Heart right ventricle (tissue), 16 donors: ENCODE data around the gene CCNDBP1. TPM values are rescaled to one million over a fixed set of nuclear protein-coding genes. Genes with fewer than 3 reads are reported as not detected.
"Not testable (repeated sequence)": the region's sequence is repeated elsewhere in the genome, so short reads cannot be mapped to it uniquely, and the experiment has no call there.

Experiments used
- ATAC-seq, 8 donors: fragments of 200-7000 bp; cut with Tn5 transposase; one replicate each; pipeline ENCODE4 v1.9.1; 2020; ENCODE audit warnings: mild to moderate bottlenecking in 8 of 8, moderate library complexity in 8 of 8, moderate number of reproducible peaks in 1 of 8
- DNase-seq, 2 donors: peaks; one replicate each; pipeline ENCODE4 v3.0.0-alpha.2; 2020
- H3K27ac ChIP-seq, 10 donors: fragments of 200-600 bp; sonication (generic) in 2 of 10; one replicate each; pipeline versions ENCODE4 v1.5.0 to v1.8.0; 2020 to 2022; ENCODE audit warnings: mild to moderate bottlenecking in 3 of 10
- H3K27me3 ChIP-seq, 7 donors: fragments of 200-600 bp; one replicate each; pipeline ENCODE4 v1.8.0; 2021 to 2022; ENCODE audit warnings: mild to moderate bottlenecking in 2 of 7
- H3K36me3 ChIP-seq, 9 donors: fragments of 200-600 bp; sonication (generic) in 1 of 9; one replicate each; pipeline versions ENCODE4 v1.5.0 to v1.8.0; 2020 to 2022; ENCODE audit warnings: mild to moderate bottlenecking in 2 of 9
- H3K4me1 ChIP-seq, 9 donors: fragments of 200-600 bp; sonication (generic) in 1 of 9; one replicate each; pipeline versions ENCODE4 v1.5.0 to v1.8.0; 2020 to 2022; ENCODE audit warnings: mild to moderate bottlenecking in 4 of 9
- H3K4me3 ChIP-seq, 10 donors: fragments of 200-600 bp; sonication (generic) in 2 of 10; one replicate each; pipeline versions ENCODE4 v1.5.0 to v1.8.0; 2020 to 2022; ENCODE audit warnings: mild to moderate bottlenecking in 7 of 10, moderate library complexity in 2 of 10
- H3K9me3 ChIP-seq, 11 donors: fragments of 200-600 bp in 10 of 11; sonication (generic) in 2 of 11; one replicate each; pipeline versions ENCODE4 v1.5.0 to v1.8.0; 2013 to 2022; ENCODE audit warnings: mild to moderate bottlenecking in 2 of 11, control low read depth in 1 of 11, moderate library complexity in 1 of 11
- CTCF ChIP-seq, 9 donors: fragments of 200-600 bp; sonication (generic) in 2 of 9; IDR thresholded peaks; one replicate each; pipeline versions ENCODE4 v1.5.0 to v1.8.0; 2021 to 2022; ENCODE audit warnings: antibody characterized with exemption in 9 of 9, mild to moderate bottlenecking in 5 of 9, moderate library complexity in 1 of 9
- WGBS, 2 donors: extraction: QIAGEN DNeasy Blood & Tissue Kit; methylation state at CpG; one replicate each; pipeline ENCODE4 v1.1.7; 2013; ENCODE audit warnings: inconsistent platforms in 1 of 2; 5-methylcytosine and 5-hydroxymethylcytosine counted together
- intact Hi-C, 10 donors: fragments of 100-400 bp; cut with DNase I; formaldehyde crosslinking; loops; one replicate each; pipeline versions ENCODE4 v1.11.1 to v1.14.2; 2022
- polyA plus RNA-seq, 2 donors: library from polyadenylated mRNA; stranded (reverse); fragments of 200-250 nt; gene quantifications; one replicate each; pipeline ENCODE4 v1.2.3, GENCODE V29; 2013
- total RNA-seq, 10 donors: library from RNA; stranded (reverse); fragmentation: NEBNext Ultra II Directional in 3 of 10; extraction: Animal tissue kit (Norgen Biotek cat#: 25700) in 3 of 10; gene quantifications; one replicate each; pipeline versions ENCODE4 v1.2.1 to v1.2.4, GENCODE V29; 2021 to 2023
- donor health status: Arrhythmogenic right ventricular cardiomyopathy.
- donor health status: ischemic (EF 13 %, LVEDD 7.1; RV severe dilation, severe dysfunction).
- donor health status: healthy with polysubstance abuse.
- donor health status: DM: no; HTN: yes; CAD: no.
- donor health status: DM: no; HTN: no; CAD: no.
- donor health status: ischemic (EF 25% LVEDD 6.9; RV normal size, moderate dysfunction).
- donor health status: ischemic (EF 25% LVEDD 5.7; RV mildly dilated, moderate dysfunction).
- donor health status: healthy.
- donor health status: DM: yes; HTN: yes; CAD: no.
- donor health status: Ischemic cardiomyopathy.
- donor health status: ischemic (EF 35%, LVEDD 5.7; RV mildly dilated, moderate dysfunction).
- donor health status: nonischemic (EF 11% LVEDD 7.7; RV severe dilation, severe dysfunction).
- donor health status: DM: yes; HTN: yes; CAD: no.
- donor health status: PGD.
- donor health status: ischemic (EF 29% LVEDD 5.4; RV normal size, mild dysfunction).
- donor health status: nonischemic (EF 23%, LVEDD 6.1; RV moderate dilation, normal function).

The CCNDBP1 gene
- total and polyA plus RNA-seq, 12 donors: 27.6 to 65.1 (median 59.0) TPM

DNA sequence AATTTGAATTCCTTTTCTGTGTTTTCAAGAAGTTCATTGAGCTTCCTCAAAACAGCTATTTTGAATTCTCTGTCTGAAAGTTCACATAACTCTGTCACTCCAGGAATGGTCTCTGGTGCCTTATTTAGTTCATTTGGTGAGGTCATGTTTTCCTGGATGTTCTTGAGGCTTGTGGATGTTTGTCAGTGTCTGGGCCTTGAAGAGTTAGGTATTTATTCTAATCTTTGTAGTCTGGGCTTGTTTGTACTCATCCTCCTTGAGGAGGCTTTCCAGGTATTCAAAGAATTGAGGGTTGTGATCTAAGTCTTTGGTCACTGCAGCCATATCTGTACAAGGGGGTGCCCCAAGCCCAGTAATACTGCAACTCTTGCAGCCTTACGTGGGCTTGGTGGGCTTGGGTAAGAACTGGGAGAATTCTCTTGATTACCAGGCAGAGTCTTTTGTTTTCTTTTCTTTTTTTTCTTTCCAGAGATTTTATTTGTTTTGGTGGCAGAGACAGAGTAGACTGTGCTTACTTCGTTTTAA lies 19.3 kb upstream of the CCNDBP1 start:
- ATAC-seq (no peak), DNase-seq (no peak)
- intact Hi-C loops: no loop called here
- H3K27ac ChIP-seq: no peak overlapping the region
- 95 to 100% methylated on average over 1 to 2 of the region's 2 CpGs for WGBS, 2 donors
- peaks cover 0 to 10% (median 0%) of the 10 kb centered on the region in 9 donors for H3K4me1 ChIP-seq
- H3K36me3 ChIP-seq: peaks cover 0 to 79% (median 23%) of the 10 kb centered on the region in 9 donors
- no peak overlapping the region for H3K4me3 ChIP-seq
- H3K9me3 ChIP-seq: no peaks in the 10 kb centered on the region
- TF ChIP-seq CTCF (IDR thresholded peaks at IDR 0.05): no peak
- H3K27me3 ChIP-seq: no peaks in the 10 kb centered on the region

GRCh38 chr15:43167261-43167660 lies 17.9 kb upstream of the CCNDBP1 start:
- Histone ChIP-seq H3K4me1 (peaks cover 0 to 10% (median 0%) of the 10 kb centered on the region in 9 donors), H3K36me3 (peaks cover 0 to 79% (median 27%) of the 10 kb centered on the region in 9 donors)
- ATAC-seq, DNase-seq, intact Hi-C loops, H3K27me3 ChIP-seq, H3K4me3 ChIP-seq, H3K9me3 ChIP-seq, H3K27ac ChIP-seq: not testable (repeated sequence)
- WGBS, 2 donors: 97 to 98% methylated on average over 14 to 28 of the region's 28 CpGs

DNA sequence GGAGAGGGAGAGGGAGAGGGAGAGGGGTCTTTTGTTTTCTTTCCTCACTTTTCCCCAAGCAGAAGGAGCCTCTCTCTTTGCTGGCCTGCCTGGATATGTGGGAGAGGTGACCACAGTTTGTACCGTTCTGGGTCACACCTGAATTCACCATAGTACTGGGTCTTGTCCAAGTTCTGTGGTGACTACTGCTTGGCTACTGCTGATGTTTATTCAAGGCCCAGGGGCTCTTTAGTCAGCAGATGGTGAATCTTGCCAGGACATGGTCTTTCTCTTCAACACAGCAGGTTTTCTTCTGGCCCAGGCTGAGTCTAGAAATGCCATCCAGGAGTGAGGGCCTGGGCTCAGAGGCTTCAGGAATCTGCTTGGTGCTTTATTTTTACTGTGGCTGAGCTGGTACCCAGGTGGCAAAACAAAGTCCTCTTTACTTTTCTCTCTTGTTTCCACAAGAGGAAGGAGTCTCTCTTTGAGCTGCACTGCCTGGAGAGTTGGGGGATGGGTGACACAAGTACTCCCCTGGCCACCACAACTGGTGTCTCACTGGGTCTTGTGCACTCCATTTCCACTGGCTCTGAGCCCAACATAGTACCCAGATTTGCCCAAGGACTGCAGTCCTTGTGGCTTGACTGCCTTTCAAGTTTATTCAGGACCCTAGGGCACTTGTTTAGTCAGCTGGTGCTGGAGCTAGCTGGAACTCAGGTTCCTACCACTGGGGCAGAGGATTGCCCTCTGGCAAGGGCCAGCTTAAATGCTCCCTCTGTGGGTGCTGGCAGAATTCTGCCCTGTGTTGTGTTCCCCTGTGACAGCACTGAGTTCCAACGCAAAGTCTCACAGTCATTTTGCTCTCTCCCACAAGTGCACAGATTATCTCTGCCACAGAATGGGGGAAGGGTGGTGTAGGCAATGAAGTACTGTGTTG lies 16.8 kb upstream of the CCNDBP1 start:
- peaks cover 0 to 79% (median 35%) of the 10 kb centered on the region in 9 donors for H3K36me3 ChIP-seq
- 52 to 55% methylated on average over 2 of the region's 2 CpGs for WGBS, 2 donors
- peaks cover 0 to 8% (median 0%) of the 10 kb centered on the region in 11 donors for H3K9me3 ChIP-seq
- peak overlapping the region in 9 of 10 donors; percentile 20 to 73 (median 54) for H3K27ac ChIP-seq
- ATAC-seq (peak; percentile 49 to 96 (median 87)), DNase-seq (peak in 1 of 2 donors; percentile 16)
- TF ChIP-seq CTCF (IDR thresholded peaks at IDR 0.05): peak in 1 of 9 donors; percentile 16
- H3K4me3 ChIP-seq: no peak overlapping the region
- intact Hi-C loops: no loop called here
- H3K4me1 ChIP-seq: peaks cover 0 to 10% (median 0%) of the 10 kb centered on the region in 9 donors
- no peaks in the 10 kb centered on the region for H3K27me3 ChIP-seq

GRCh38 chr15:43169888-43170287 lies 15.3 kb upstream of the CCNDBP1 start:
- H3K36me3 ChIP-seq: peaks cover 0 to 79% (median 33%) of the 10 kb centered on the region in 9 donors
- WGBS, 2 donors: 75 to 77% methylated on average over 4 of the region's 4 CpGs
- no peaks in the 10 kb centered on the region for H3K27me3 ChIP-seq
- H3K4me1 ChIP-seq: peaks cover 0 to 10% (median 0%) of the 10 kb centered on the region in 9 donors
- DNase-seq: no peak
- peaks cover 0 to 8% (median 0%) of the 10 kb centered on the region in 11 donors for H3K9me3 ChIP-seq
- ATAC-seq: no peak
- intact Hi-C loops: no loop called here
- H3K4me3 ChIP-seq: no peak overlapping the region
- H3K27ac ChIP-seq: no peak overlapping the region
- TF ChIP-seq CTCF (IDR thresholded peaks at IDR 0.05): no peak

- peaks cover 0 to 83% (median 38%) of the 10 kb centered on the region in 9 donors for H3K36me3 ChIP-seq
- not testable (repeated sequence) for ATAC-seq
Measured at GRCh38 chr15:43175656-43176309, 9.4 kb upstream of the CCNDBP1 start.

DNA sequence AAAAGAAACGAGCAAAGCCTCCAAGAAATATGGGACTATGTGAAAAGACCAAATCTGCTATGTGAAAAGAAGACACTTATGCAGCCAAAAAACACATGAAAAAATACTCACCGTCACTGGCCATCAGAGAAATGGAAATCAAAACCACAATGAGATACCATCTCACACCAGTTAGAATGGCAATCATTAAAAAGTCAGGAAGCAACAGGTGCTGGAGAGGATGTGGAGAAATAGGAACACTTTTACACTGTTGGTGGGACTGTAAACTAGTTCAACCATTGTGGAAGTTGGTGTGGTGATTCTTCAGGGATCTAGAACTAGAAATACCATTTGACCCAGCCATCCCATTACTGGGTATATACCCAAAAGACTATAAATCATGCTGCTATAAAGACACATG lies 8.1 kb upstream of the CCNDBP1 start:
- ATAC-seq, H3K27me3 ChIP-seq, H3K4me3 ChIP-seq, intact Hi-C loops, H3K9me3 ChIP-seq, H3K4me1 ChIP-seq, H3K27ac ChIP-seq, DNase-seq: not testable (repeated sequence)
- H3K36me3 ChIP-seq: peaks cover 0 to 83% (median 25%) of the 10 kb centered on the region in 9 donors
- WGBS, 2 donors: 91 to 100% methylated on average over 2 of the region's 2 CpGs

More at GRCh38 chr15:43175656-43176309, 9.4 kb upstream of the CCNDBP1 start:
- WGBS, 2 donors: 97 to 99% methylated on average over 23 of the region's 25 CpGs
- H3K27me3 ChIP-seq, H3K4me1 ChIP-seq, intact Hi-C loops, H3K4me3 ChIP-seq, DNase-seq, H3K27ac ChIP-seq, H3K9me3 ChIP-seq: not testable (repeated sequence)
